Activated naive CD4-positive, alpha-beta T cell treated with anti-CD3 and anti-CD28 coated beads for 36 hours (primary cell): ENCODE data around the gene RGL3. TPM values are rescaled to one million over a fixed set of nuclear protein-coding genes. Genes with fewer than 3 reads are reported as not detected.
"Not testable (repeated sequence)": the region's sequence is repeated elsewhere in the genome, so short reads cannot be mapped to it uniquely, and the experiment has no call there.

Experiments used
- CTCF ChIA-PET: fragments of 350-600 bp; sonication (Branson Sonifier 250); formaldehyde crosslinking; loops from one replicate; lab custom pipeline; 2021; ENCODE audit warnings: antibody characterized with exemption; lab: Charles Lee
- DNase-seq: peaks from one replicate; pipeline ENCODE4 v3.0.0-alpha.2; 2020
- H3K27ac Mint-ChIP-seq: one replicate; pipeline ENCODE4 v1.8.0; 2021; ENCODE audit warnings: mild to moderate bottlenecking, mixed read lengths
- H3K27me3 Mint-ChIP-seq: one replicate; pipeline ENCODE4 v1.8.0; 2021; ENCODE audit warnings: low read depth, mixed read lengths
- H3K36me3 Mint-ChIP-seq: one replicate; pipeline ENCODE4 v1.8.0; 2021; ENCODE audit warnings: low read depth, mixed read lengths
- H3K4me1 Mint-ChIP-seq: one replicate; pipeline ENCODE4 v1.8.0; 2021; ENCODE audit warnings: low read depth, mixed read lengths
- H3K4me3 Mint-ChIP-seq: one replicate; pipeline ENCODE4 v1.8.0; 2021; ENCODE audit warnings: mild to moderate bottlenecking, moderate library complexity, mixed read lengths
- H3K9me3 Mint-ChIP-seq: one replicate; pipeline ENCODE4 v1.8.0; 2021; ENCODE audit warnings: mixed read lengths
- intact Hi-C: fragments of 100-400 bp; cut with micrococcal nuclease; formaldehyde crosslinking; loops from one replicate; pipeline ENCODE4 v1.15.1; 2023
- total RNA-seq, 2 experiments: library from RNA; stranded (reverse); gene quantifications; one replicate each; pipeline ENCODE4 v1.2.3, GENCODE V29; 2021

RGL3 gene
- total RNA-seq, 2 experiments from 2014 or later: not detected

DNA sequence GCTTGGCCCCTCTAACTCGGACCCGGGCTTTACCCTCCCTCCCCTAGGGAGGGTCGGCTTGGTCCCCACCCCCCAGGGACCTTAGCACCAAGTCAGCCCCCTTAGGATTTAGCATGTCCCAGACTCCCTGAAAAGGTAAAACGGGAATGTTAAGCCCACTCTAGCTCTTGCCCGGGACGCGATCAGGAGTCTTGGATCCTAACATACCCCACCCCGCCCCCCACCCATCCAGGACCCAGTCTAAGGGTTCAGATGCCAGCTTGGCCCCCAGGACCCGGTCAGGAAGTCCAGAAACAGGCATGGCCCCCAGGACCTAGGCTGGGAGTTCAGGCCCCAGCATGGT is 35.4 kb downstream of the RGL3 start:
- no peak overlapping the region for H3K4me3 Mint-ChIP-seq
- peaks cover 35% of the 10 kb centered on the region for H3K4me1 Mint-ChIP-seq
- no peaks in the 10 kb centered on the region for H3K9me3 Mint-ChIP-seq
- H3K36me3 Mint-ChIP-seq: no peaks in the 10 kb centered on the region
- intact Hi-C loops: no loop called here
- no peak for DNase-seq
- CTCF ChIA-PET: interaction anchor here (0.6 to 1.4 kb wide), 9 partner anchors 8 to 228 kb away, joined by 3 to 6 read pairs (median 4); partner anchors contain the start of gene SPC24
- H3K27ac Mint-ChIP-seq: no peak overlapping the region
- H3K27me3 Mint-ChIP-seq: peaks cover 8% of the 10 kb centered on the region

DNA sequence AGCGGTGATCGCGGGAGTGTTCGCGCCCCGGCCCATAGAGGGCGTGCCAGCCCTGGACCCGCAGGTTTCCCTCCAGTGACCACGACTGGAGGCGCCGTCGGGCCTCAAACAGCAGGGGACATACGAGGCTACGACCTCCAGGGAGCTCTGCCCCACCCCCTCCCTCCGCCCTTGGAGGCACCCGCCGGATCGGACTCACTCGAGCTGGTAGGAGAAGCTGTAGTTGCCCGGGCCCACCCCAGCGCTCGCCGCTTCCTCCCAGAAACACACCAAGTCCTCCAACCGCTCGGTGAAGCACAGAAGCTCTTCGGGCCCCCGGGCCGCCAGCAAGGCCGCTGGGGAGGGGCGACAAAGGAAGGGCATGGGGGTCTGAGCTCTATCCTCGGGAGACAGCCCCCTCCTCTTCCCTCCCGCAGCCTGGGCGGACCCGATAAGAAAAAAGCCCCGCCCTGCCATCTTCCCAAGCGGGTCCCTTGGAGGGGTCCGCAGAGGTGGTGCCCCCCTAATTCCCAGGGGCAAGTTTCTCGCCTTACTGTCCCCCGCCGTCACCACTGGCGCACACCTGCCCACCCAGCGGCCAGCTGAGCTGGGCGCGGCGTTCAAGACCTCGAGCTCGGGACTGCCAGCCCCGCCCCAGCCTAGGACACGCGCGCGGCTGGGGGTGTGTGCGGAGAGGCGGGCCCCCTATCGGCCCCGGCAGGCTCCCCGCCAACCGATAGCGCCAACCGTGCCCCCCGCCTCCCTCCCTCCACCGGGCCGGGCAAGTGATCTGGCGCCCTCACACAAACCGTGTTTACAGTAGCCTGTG is 36.0 kb downstream of the RGL3 start:
- intact Hi-C loops: no loop called here
- Mint-ChIP-seq H3K36me3 (no peaks in the 10 kb centered on the region), H3K27me3 (peaks cover 8% of the 10 kb centered on the region), H3K4me3 (peak overlapping the region; percentile 85), H3K4me1 (peaks cover 39% of the 10 kb centered on the region), H3K9me3 (no peaks in the 10 kb centered on the region), H3K27ac (no peak overlapping the region)
- DNase-seq: peak; percentile 48
- CTCF ChIA-PET: interaction anchor here (0.6 to 1.9 kb wide), 19 partner anchors 8 to 602 kb away, joined by 3 to 6 read pairs (median 4); partner anchors contain the start of genes KANK2 and SPC24

GRCh38 chr19:11380653-11381537 is 38.2 kb downstream of the RGL3 start:
- intact Hi-C loops: loop anchor here (1.0 to 2.0 kb wide), 7 partner anchors 35 to 206 kb away; partner anchors contain the start of genes CCDC159, ODAD3, PRKCSH and TMEM205
- H3K36me3 Mint-ChIP-seq: peaks cover 7% of the 10 kb centered on the region
- peak; percentile 98 for DNase-seq
- peak overlapping the region; percentile 85 for H3K4me3 Mint-ChIP-seq
- CTCF ChIA-PET: interaction anchor here (0.6 to 2.1 kb wide), 24 partner anchors 10 to 1882 kb away, joined by 3 to 21 read pairs (median 4); partner anchors contain the start of genes ODAD3, PRKCSH, RAB3D and RGL3
- no peaks in the 10 kb centered on the region for H3K9me3 Mint-ChIP-seq
- H3K4me1 Mint-ChIP-seq: peaks cover 52% of the 10 kb centered on the region
- peak overlapping the region; percentile 92 for H3K27ac Mint-ChIP-seq
- peaks cover 8% of the 10 kb centered on the region for H3K27me3 Mint-ChIP-seq

DNA sequence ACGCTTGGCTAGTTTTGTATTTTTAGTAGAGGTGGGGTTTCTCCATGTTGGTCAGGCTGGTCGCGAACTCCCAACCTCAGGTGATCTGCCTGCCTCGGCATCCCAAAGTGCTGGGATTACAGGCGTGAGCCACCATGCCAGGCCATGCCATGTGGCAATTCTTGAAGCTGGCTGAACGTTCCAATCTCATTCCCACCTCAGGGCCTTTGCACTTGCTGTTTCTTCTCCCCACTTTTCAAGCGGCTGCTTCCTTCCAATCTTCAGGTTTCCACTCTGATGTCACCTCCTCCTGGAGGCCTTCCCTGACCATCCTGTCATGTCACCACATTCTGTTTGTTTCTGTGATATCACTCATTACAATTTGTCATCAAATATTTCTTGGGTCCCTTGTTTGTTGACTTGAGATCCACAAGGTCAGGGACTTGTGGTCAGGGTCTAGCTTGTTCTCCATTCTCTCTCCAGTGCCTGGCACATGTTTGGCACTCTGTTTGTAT is 39.2 kb downstream of the RGL3 start:
- CTCF ChIA-PET: interaction anchor here (0.7 to 2.1 kb wide), 2 partner anchors 44 to 90 kb away, joined by 3 to 5 read pairs; no protein-coding TSS in a partner anchor
- DNase-seq: no peak
- Mint-ChIP-seq H3K27ac (peak overlapping the region; percentile 92), H3K4me3 (peak overlapping the region; percentile 85), H3K36me3 (peaks cover 11% of the 10 kb centered on the region), H3K27me3 (peaks cover 8% of the 10 kb centered on the region), H3K4me1 (peaks cover 56% of the 10 kb centered on the region), H3K9me3 (no peaks in the 10 kb centered on the region)
- intact Hi-C loops: loop anchor here (2.0 to 10.0 kb wide), 2 partner anchors 207 to 725 kb away; partner anchors contain the start of gene ILF3

DNA sequence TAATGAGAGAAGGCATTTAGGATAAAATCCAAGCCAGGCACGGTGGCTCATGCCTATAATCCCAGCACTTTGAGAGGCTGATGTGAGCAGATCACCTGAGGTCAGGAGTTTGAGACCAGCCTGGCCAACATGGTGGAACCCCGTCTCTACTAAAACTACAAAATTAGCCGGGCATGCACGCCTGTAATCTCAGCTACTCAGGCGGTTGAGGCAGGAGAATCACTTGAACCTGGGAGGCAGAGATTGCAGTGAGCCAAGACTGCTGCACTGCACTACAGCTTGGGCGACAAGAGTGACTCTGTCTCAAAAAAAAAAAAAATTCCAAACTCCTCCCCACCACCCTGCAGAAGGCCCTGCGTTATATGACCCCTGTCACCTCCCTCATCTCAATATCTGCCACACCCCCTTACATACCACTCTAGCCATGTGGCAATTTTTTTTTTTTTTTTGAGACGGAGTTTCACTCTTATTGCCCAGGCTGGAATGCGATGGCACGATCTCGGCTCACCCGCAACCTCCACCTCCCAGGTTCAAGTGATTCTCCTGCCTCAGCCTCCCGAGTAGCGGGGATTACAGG is 39.8 kb downstream of the RGL3 start:
- CTCF ChIA-PET: interaction anchor here (2.1 kb wide), 1 partner anchor 44 kb away, joined by 5 read pairs; no protein-coding TSS in a partner anchor
- not testable (repeated sequence) for DNase-seq, H3K9me3 Mint-ChIP-seq, H3K4me3 Mint-ChIP-seq, H3K27me3 Mint-ChIP-seq, H3K27ac Mint-ChIP-seq
- intact Hi-C loops: loop anchor here (10.0 kb wide), 1 partner anchor 725 kb away; the partner anchor contains the start of gene ILF3
- Mint-ChIP-seq H3K4me1 (peaks cover 54% of the 10 kb centered on the region), H3K36me3 (peaks cover 11% of the 10 kb centered on the region)

DNA sequence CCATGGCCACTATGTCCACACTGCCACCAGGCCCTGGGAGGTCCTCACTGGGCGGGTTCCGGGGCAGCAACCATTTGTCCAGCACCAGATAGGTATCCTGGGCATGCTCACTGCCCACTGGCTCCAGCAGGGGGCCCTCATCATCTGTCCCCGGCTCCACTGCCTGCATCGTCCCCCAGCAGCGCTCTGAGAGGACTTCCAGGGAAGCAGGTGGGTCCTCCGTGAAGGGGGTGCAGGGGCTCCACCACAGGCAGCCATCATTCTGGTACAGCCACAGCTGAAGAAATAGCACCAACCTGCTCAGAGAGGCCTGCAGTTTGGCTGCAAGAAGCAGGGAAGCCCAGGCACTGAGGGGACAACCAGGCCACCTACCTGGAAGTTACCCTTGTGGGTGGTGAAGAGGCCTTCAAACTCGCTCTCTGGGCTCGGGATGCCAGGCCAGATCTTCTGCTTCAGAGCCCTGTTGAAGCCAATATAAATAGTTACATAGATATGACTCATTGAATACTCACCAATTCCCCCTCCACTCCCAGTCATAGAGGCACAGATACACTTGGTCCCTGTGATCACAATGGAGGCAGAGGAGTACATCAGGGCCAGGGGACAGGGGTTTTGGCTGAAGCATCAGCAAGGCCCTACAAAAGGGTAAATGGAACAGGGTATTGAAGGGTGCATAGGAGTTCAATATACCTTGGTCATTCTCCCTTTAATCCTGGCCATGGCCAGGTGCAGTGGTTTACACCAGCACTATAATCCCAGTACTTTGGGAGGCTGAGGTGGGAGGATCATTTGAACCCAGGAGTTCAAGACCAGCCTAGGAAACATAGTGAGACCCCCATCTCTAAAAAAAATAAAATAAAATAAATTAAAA is 40.6 kb downstream of the RGL3 start:
- Mint-ChIP-seq H3K4me1 (peaks cover 54% of the 10 kb centered on the region), H3K4me3 (peak overlapping the region; percentile 19), H3K9me3 (no peaks in the 10 kb centered on the region), H3K27ac (peak overlapping the region; percentile 14), H3K36me3 (peaks cover 11% of the 10 kb centered on the region), H3K27me3 (peaks cover 8% of the 10 kb centered on the region)
- peak; percentile 30 for DNase-seq
- intact Hi-C loops: loop anchor here (10.0 kb wide), 1 partner anchor 724 kb away; the partner anchor contains the start of gene ILF3
- CTCF ChIA-PET: no interaction called here

DNA sequence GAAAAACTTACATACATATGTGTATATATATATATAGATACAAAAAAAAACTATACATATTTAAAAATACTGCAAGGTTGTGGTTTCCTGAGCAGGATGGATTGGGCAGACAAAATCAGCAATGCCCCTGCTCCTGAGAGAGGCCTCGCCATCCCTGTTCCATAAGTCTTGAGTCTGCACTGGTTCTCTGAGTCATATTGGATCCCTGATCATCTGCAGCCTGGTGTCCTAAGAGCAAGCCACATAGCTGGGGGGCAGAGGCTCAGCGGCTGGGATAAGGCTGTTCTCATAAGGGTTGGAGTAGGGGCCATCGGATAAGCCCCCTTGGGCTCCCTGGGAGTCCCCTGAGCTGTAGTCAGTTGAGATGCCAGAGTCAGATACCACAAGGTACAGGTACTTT is 41.4 kb downstream of the RGL3 start:
- intact Hi-C loops: loop anchor here (10.0 kb wide), 1 partner anchor 723 kb away; the partner anchor contains the start of gene ILF3
- peaks cover 11% of the 10 kb centered on the region for H3K36me3 Mint-ChIP-seq
- H3K4me1 Mint-ChIP-seq: peaks cover 54% of the 10 kb centered on the region
- CTCF ChIA-PET: interaction anchor here (0.6 to 1.4 kb wide), 4 partner anchors 9 to 105 kb away, joined by 3 to 14 read pairs (median 4); no protein-coding TSS in a partner anchor
- peaks cover 5% of the 10 kb centered on the region for H3K27me3 Mint-ChIP-seq
- no peak overlapping the region for H3K27ac Mint-ChIP-seq
- no peaks in the 10 kb centered on the region for H3K9me3 Mint-ChIP-seq
- DNase-seq: no peak
- H3K4me3 Mint-ChIP-seq: no peak overlapping the region

DNA sequence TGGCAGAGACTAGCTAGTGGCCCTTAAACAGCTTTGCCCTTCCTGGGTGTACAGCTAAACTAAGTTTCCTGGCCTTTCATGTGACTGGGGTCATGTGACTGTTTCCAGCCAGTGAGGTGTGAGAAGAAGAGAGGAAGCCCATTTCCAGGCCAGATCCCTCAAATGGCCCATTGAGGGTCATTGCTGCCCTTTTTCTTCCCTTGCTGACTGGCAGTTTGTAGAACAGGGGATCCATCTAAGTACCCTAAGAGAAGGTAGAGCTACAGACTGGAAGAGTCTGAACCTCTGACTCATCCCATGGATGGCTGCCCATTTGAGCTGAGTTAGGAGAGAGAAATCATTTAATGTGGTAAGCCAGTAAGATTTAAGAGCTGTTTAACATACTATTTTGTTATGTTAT is 41.9 kb downstream of the RGL3 start:
- Mint-ChIP-seq H3K4me1 (peaks cover 50% of the 10 kb centered on the region), H3K27me3 (no peaks in the 10 kb centered on the region), H3K27ac (peak overlapping the region; percentile 87), H3K9me3 (no peaks in the 10 kb centered on the region), H3K4me3 (peak overlapping the region; percentile 55), H3K36me3 (peaks cover 11% of the 10 kb centered on the region)
- intact Hi-C loops: loop anchor here (10.0 kb wide), 1 partner anchor 722 kb away; the partner anchor contains the start of gene ILF3
- DNase-seq: peak; percentile 61
- CTCF ChIA-PET: interaction anchor here (0.5 to 1.5 kb wide), 9 partner anchors 8 to 636 kb away, joined by 3 to 14 read pairs (median 4); partner anchors contain the start of genes ODAD3 and PRKCSH

- Mint-ChIP-seq H3K4me3 (no peak overlapping the region), H3K27ac (no peak overlapping the region), H3K36me3 (peaks cover 17% of the 10 kb centered on the region), H3K9me3 (no peaks in the 10 kb centered on the region), H3K4me1 (peaks cover 41% of the 10 kb centered on the region), H3K27me3 (no peaks in the 10 kb centered on the region)
- intact Hi-C loops: loop anchor here (1.0 to 10.0 kb wide), 4 partner anchors 51 to 721 kb away; partner anchors contain the start of gene ILF3
- DNase-seq: peak; percentile 91
- CTCF ChIA-PET: interaction anchor here (0.7 to 2.1 kb wide), 9 partner anchors 7 to 110 kb away, joined by 3 to 11 read pairs (median 4); partner anchors contain the start of genes EPOR and RAB3D
Measured at GRCh38 chr19:11375143-11375948, 43.8 kb downstream of the RGL3 start.
